Panc1 (cell line): ENCODE measurements around the gene RTP5. TPM values are rescaled to one million over a fixed set of nuclear protein-coding genes. Genes with fewer than 3 reads are reported as not detected.

Experiments used
- ATAC-seq: fragments of 200-7000 bp; cut with Tn5 transposase; 2 replicates; pipeline ENCODE4 v1.9.1; 2020; ENCODE audit warnings: mild to moderate bottlenecking, moderate library complexity
- BruUV-seq: library from RNA; stranded (reverse); fragments of 400-500 nt; replicated peaks from 2 replicates; lab custom pipeline; 2021; lab: Mats Ljungman, UMichigan
- CTCF ChIA-PET: fragments of 300-600 bp; sonication (Branson Sonifier 250); formaldehyde crosslinking; loops from one replicate; lab custom pipeline; 2022; ENCODE audit warnings: antibody characterized with exemption; lab: Charles Lee
- POLR2A ChIA-PET: fragments of 300-600 bp; sonication (Branson Sonifier 250); formaldehyde crosslinking; loops from one replicate; lab custom pipeline; 2022; ENCODE audit warnings: antibody characterized with exemption; lab: Charles Lee
- DNase-seq: peaks from one replicate; pipeline ENCODE4 v3.0.0-alpha.2; 2010; ENCODE audit warnings: low read depth, low spot score
- H3K27ac ChIP-seq: 2 replicates; pipeline ENCODE4 v1.5.1; 2011; ENCODE audit warnings: mild to moderate bottlenecking, low read length, inconsistent platforms
- H3K27me3 ChIP-seq: fragments of 200-500 bp; sonication (Bioruptor generic); 2 replicates; pipeline ENCODE4 v1.6.0; 2014; ENCODE audit warnings: low read length, inconsistent platforms; ENCODE audit not compliant: control insufficient read depth, insufficient read depth
- H3K36me3 ChIP-seq: fragments of 200-500 bp; sonication (Bioruptor generic); 2 replicates; pipeline ENCODE4 v1.5.1; 2014; ENCODE audit warnings: inconsistent platforms, mild to moderate bottlenecking, low read length, moderate library complexity; ENCODE audit not compliant: control insufficient read depth, insufficient read depth
- H3K4me1 ChIP-seq: 2 replicates; pipeline ENCODE4 v1.5.1; 2011; ENCODE audit warnings: inconsistent platforms, mild to moderate bottlenecking, low read length, moderate library complexity; ENCODE audit not compliant: control insufficient read depth, insufficient read depth
- H3K4me3 ChIP-seq, 2 experiments: 2 replicates each; pipeline ENCODE4 v1.5.1; 2011 to 2012; ENCODE audit warnings: low read depth in 2 of 2, low read length in 2 of 2, mild to moderate bottlenecking in 2 of 2, inconsistent platforms in 1 of 2, moderate library complexity in 1 of 2
- H3K9me3 ChIP-seq: fragments of 200-500 bp; sonication (Bioruptor generic); 2 replicates; pipeline ENCODE4 v1.5.1; 2014; ENCODE audit warnings: low read depth, mild to moderate bottlenecking, inconsistent platforms, low read length, moderate library complexity; ENCODE audit not compliant: control insufficient read depth, insufficient read depth
- POLR2AphosphoS5 ChIP-seq: IDR thresholded peaks from 2 replicates; pipeline ENCODE4 v1.6.1; 2012; ENCODE audit warnings: mild to moderate bottlenecking, low read depth, low read length, moderate library complexity
- REST ChIP-seq, 2 experiments: IDR thresholded peaks; 2 replicates each; pipeline ENCODE4 v1.6.1; 2011 to 2012; ENCODE audit warnings: low read depth in 2 of 2, control low read depth in 1 of 2, low read length in 1 of 2, mild to moderate bottlenecking in 1 of 2, moderate library complexity in 1 of 2; ENCODE audit not compliant: insufficient read depth in 1 of 2
- SIN3A ChIP-seq: IDR thresholded peaks from 2 replicates; pipeline ENCODE4 v1.6.1; 2012; ENCODE audit warnings: low read depth, mild to moderate bottlenecking, low read length, moderate library complexity, borderline replicate concordance; ENCODE audit not compliant: insufficient read depth
- TCF7L2 ChIP-seq: IDR thresholded peaks from 2 replicates; pipeline ENCODE4 v1.6.1; 2011; ENCODE audit warnings: mild to moderate bottlenecking, low read depth, low read length, inconsistent platforms
- in situ Hi-C: cut with HindIII; loops from 2 replicates; pipeline ENCODE4 v1.10.0; 2016; ENCODE audit warnings: low sequenced_read_pairs, low pct_unique_long_range_greater_than_20kb
- intact Hi-C: fragments of 100-400 bp; cut with micrococcal nuclease; formaldehyde crosslinking; loops from one replicate; pipeline ENCODE4 v1.10.0; 2022; ENCODE audit not compliant: unreplicated experiment
- total RNA-seq: library from RNA; stranded (reverse); gene quantifications from one replicate; pipeline ENCODE4 v1.2.1, GENCODE V29; 2021; ENCODE audit not compliant: unreplicated experiment
- TF ChIP-seq, protein P1 (sequence below): fragments of 450-650 bp; IDR thresholded peaks from 2 replicates; pipeline ENCODE4 v1.5.1; 2017; ENCODE audit warnings: mild to moderate bottlenecking

The RTP5 gene
- total RNA-seq, 1 experiment from 2014 or later, result not detected

DNA sequence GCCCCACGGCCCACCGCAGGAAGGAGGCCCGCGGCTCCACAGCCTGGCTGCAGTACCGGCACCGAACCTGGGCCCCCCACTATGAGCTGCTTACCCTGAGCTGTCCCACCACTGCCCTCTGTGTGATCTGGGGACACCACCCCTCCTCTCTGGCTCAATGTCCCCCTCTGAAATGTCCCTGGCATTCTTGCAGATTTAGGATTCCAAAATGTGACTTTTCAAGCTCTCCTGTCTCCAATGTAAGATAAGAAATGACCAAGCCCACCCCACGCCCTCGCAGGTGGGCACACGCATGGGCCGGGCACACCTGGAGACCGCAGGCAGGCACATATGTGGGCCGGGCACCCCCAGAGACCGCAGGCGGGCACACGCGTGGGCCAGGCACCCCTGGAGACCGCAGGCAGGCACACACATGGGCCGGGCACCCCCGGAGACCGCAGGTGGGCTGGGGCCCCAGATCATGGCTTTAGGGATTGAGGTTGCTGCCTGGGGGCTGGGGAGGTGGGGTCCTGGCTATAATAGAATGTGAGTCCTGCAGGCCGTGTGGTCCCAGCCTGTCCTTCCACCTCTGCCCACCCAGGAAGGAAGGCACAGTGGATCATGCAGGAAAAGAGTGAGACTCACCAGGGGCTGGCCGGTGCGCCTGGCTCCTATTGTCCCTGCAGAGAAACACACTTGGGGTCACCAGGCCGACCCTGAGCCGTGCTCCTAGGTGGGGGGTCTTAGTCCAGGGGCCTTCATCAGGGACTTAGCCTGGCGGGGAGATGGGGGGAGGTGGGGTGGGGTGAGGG lies 18.0 kb upstream of the RTP5 start:
- Histone ChIP-seq H3K4me3 (no peak overlapping the region), H3K4me1 (no peaks in the 10 kb centered on the region), H3K27me3 (no peaks in the 10 kb centered on the region), H3K36me3 (no peaks in the 10 kb centered on the region), H3K27ac (no peak overlapping the region), H3K9me3 (no peaks in the 10 kb centered on the region)
- no peak for ATAC-seq
- DNase-seq, result no peak
- intact Hi-C loops, result no loop called here
- in situ Hi-C loops, result no loop called here
- POLR2A ChIA-PET, result no interaction called here
- no TSS peak for BruUV-seq
- no peak for TF ChIP-seq SIN3A
- no peak for TF ChIP-seq TCF7L2
- TF ChIP-seq, protein P1, sequence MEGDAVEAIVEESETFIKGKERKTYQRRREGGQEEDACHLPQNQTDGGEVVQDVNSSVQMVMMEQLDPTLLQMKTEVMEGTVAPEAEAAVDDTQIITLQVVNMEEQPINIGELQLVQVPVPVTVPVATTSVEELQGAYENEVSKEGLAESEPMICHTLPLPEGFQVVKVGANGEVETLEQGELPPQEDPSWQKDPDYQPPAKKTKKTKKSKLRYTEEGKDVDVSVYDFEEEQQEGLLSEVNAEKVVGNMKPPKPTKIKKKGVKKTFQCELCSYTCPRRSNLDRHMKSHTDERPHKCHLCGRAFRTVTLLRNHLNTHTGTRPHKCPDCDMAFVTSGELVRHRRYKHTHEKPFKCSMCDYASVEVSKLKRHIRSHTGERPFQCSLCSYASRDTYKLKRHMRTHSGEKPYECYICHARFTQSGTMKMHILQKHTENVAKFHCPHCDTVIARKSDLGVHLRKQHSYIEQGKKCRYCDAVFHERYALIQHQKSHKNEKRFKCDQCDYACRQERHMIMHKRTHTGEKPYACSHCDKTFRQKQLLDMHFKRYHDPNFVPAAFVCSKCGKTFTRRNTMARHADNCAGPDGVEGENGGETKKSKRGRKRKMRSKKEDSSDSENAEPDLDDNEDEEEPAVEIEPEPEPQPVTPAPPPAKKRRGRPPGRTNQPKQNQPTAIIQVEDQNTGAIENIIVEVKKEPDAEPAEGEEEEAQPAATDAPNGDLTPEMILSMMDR, result no peak
- no peak for TF ChIP-seq POLR2AphosphoS5
- TF ChIP-seq REST (IDR thresholded peaks at IDR 0.05; ENCODE audit: insufficient read depth in 1 of 2, low read depth in 2 of 2, low read length in 1 of 2), result no peak
- CTCF ChIA-PET, result no interaction called here

GRCh38 chr2:241852116-241852980 lies 17.2 kb upstream of the RTP5 start:
- BruUV-seq, result no TSS peak
- CTCF ChIA-PET, result interaction anchor here (0.6 kb wide), 1 partner anchor 67 kb away, joined by 3 read pairs; no protein-coding TSS in a partner anchor

More at GRCh38 chr2:241852116-241852980, 17.2 kb upstream of the RTP5 start:
- H3K4me1 ChIP-seq, result no peaks in the 10 kb centered on the region
- DNase-seq, result no peak
- intact Hi-C loops, result no loop called here
- no peak for ATAC-seq
- no peak overlapping the region for H3K4me3 ChIP-seq
- no peaks in the 10 kb centered on the region for H3K9me3 ChIP-seq
- H3K36me3 ChIP-seq, result no peaks in the 10 kb centered on the region
- in situ Hi-C loops, result no loop called here
- H3K27me3 ChIP-seq, result no peaks in the 10 kb centered on the region
- H3K27ac ChIP-seq, result no peak overlapping the region
- POLR2A ChIA-PET, result no interaction called here
- TF ChIP-seq POLR2AphosphoS5 (no peak), REST (IDR thresholded peaks at IDR 0.05; ENCODE audit: insufficient read depth in 1 of 2, low read depth in 2 of 2, low read length in 1 of 2) (no peak), SIN3A (no peak), TCF7L2 (no peak)
- TF ChIP-seq, protein P1, result no peak
